Right lobe of liver (tissue), 4 donors: Measurements from ENCODE around the gene VGLL4.

Experiments
- CTCF ChIP-seq, 4 donors: fragments of 200-600 bp in 3 of 4; fragments of 450-650 bp in 1 of 4; IDR thresholded peaks; one replicate each; pipeline versions ENCODE4 v1.5.1 to v1.8.0; 2016 to 2022; ENCODE audit warnings: antibody characterized with exemption in 4 of 4, mild to moderate bottlenecking in 2 of 4
- POLR2A ChIP-seq: fragments of 450-650 bp; IDR thresholded peaks from one replicate; pipeline ENCODE4 v1.6.1; 2017; ENCODE audit warnings: antibody characterized with exemption, mild to moderate bottlenecking
- donor health status: DM: no; HTN: no; CAD: no.
- donor health status: DM: no; HTN: no; CAD: no.
- donor health status: DM: no; HTN: yes; CAD: no.

- TF ChIP-seq CTCF (IDR thresholded peaks at IDR 0.05) = no peak
- no peak for TF ChIP-seq POLR2A
These were observed 83.7 kb downstream of the VGLL4 start for GRCh38 chr3:11559816-11560633.
